HEK293 (cell line): Measurements from ENCODE around the gene IZUMO1R.
A peak's percentile ranks its signal among the peaks of the same experiment; 100 is the strongest.

Source experiments
- CTCF ChIA-PET: fragments of 350-600 bp; formaldehyde crosslinking; extraction: SDS; loops from one replicate; lab custom pipeline; 2021; ENCODE audit warnings: antibody characterized with exemption; lab: Yijun Ruan, JAX
- POLR2A ChIA-PET: fragments of 300-600 bp; formaldehyde crosslinking; extraction: SDS; loops from one replicate; lab custom pipeline; 2020; ENCODE audit warnings: antibody characterized with exemption, inconsistent platforms; lab: Yijun Ruan, JAX
- H3K27ac ChIP-seq: fragments of 200-500 bp; sonication (Bioruptor generic); 2 replicates; pipeline ENCODE4 v1.5.1; 2014; ENCODE audit warnings: low read depth, low read length, control low read depth, inconsistent platforms; ENCODE audit errors: extremely low read depth
- H3K36me3 ChIP-seq, 2 experiments: fragments of 200-500 bp in 1 of 2; sonication (Bioruptor generic) in 1 of 2; 1 replicate in 1 of 2; 2 replicates in 1 of 2; pipeline ENCODE4 v1.5.1; 2014 to 2017; ENCODE audit warnings: inconsistent platforms in 2 of 2, low read length in 2 of 2; ENCODE audit not compliant: control insufficient read depth in 2 of 2, insufficient read depth in 1 of 2
- H3K4me1 ChIP-seq: fragments of 200-500 bp; sonication (Bioruptor generic); 2 replicates; pipeline ENCODE4 v1.5.1; 2014; ENCODE audit warnings: mild to moderate bottlenecking, low read length, inconsistent platforms; ENCODE audit not compliant: control insufficient read depth, insufficient read depth
- H3K4me3 ChIP-seq: 2 replicates; pipeline ENCODE4 v1.5.1; 2011; ENCODE audit warnings: low read depth, mild to moderate bottlenecking, control low read depth, low read length, moderate library complexity
- H3K9me3 ChIP-seq: fragments of 200-500 bp; sonication (Bioruptor generic); 2 replicates; pipeline ENCODE4 v1.5.1; 2014; ENCODE audit warnings: low read depth, low read length, inconsistent platforms; ENCODE audit not compliant: control insufficient read depth, insufficient read depth
- MEIS1 ChIP-seq: sonication (generic); formaldehyde crosslinking; IDR thresholded peaks from 2 replicates; pipeline ENCODE4 v1.8.1; 2022; ENCODE audit warnings: missing genetic modification reagents, mild to moderate bottlenecking, borderline replicate concordance
- YY2 ChIP-seq: fragments of 450-650 bp; formaldehyde crosslinking; IDR thresholded peaks from 2 replicates; pipeline ENCODE4 v1.5.1; 2016; ENCODE audit warnings: missing biosample characterization, missing genetic modification characterization
- ZBTB17 ChIP-seq: fragments of 450-650 bp; formaldehyde crosslinking; IDR thresholded peaks from 2 replicates; pipeline ENCODE4 v1.5.1; 2016; ENCODE audit warnings: missing biosample characterization, missing genetic modification characterization
- ZBTB8A ChIP-seq: fragments of 450-650 bp; formaldehyde crosslinking; IDR thresholded peaks from 2 replicates; pipeline ENCODE4 v1.5.1; 2016; ENCODE audit warnings: missing biosample characterization, missing genetic modification characterization
- ZFP69B ChIP-seq: fragments of 450-650 bp; formaldehyde crosslinking; IDR thresholded peaks from 2 replicates; pipeline ENCODE4 v1.5.1; 2016; ENCODE audit warnings: missing biosample characterization, missing genetic modification characterization
- ZNF221 ChIP-seq: fragments of 450-650 bp; formaldehyde crosslinking; IDR thresholded peaks from 2 replicates; pipeline ENCODE4 v1.5.1; 2017; ENCODE audit warnings: missing biosample characterization, missing genetic modification characterization, borderline replicate concordance
- ZNF248 ChIP-seq: fragments of 450-650 bp; formaldehyde crosslinking; IDR thresholded peaks from 2 replicates; pipeline ENCODE4 v1.5.1; 2017; ENCODE audit warnings: missing biosample characterization, missing genetic modification characterization
- ZNF394 ChIP-seq: fragments of 450-650 bp; formaldehyde crosslinking; IDR thresholded peaks from 2 replicates; pipeline ENCODE4 v1.5.1; 2016; ENCODE audit warnings: missing biosample characterization, missing genetic modification characterization, mild to moderate bottlenecking, moderate library complexity, borderline replicate concordance
- ZNF416 ChIP-seq: fragments of 450-650 bp; formaldehyde crosslinking; IDR thresholded peaks from 2 replicates; pipeline ENCODE4 v1.5.1; 2016; ENCODE audit warnings: missing biosample characterization, missing genetic modification characterization
- ZNF585B ChIP-seq: fragments of 450-650 bp; formaldehyde crosslinking; IDR thresholded peaks from 2 replicates; pipeline ENCODE4 v1.5.1; 2016; ENCODE audit warnings: missing biosample characterization, missing genetic modification characterization
- ZNF654 ChIP-seq: fragments of 450-650 bp; formaldehyde crosslinking; IDR thresholded peaks from 2 replicates; pipeline ENCODE4 v1.5.1; 2016; ENCODE audit warnings: low read depth, missing biosample characterization, missing genetic modification characterization
- ZNF837 ChIP-seq: fragments of 450-650 bp; formaldehyde crosslinking; IDR thresholded peaks from 2 replicates; pipeline ENCODE4 v1.5.1; 2016; ENCODE audit warnings: missing biosample characterization, missing genetic modification characterization
- ZSCAN16 ChIP-seq: fragments of 450-650 bp; formaldehyde crosslinking; IDR thresholded peaks from 2 replicates; pipeline ENCODE4 v1.5.1; 2016; ENCODE audit warnings: missing biosample characterization, missing genetic modification characterization
- TF ChIP-seq, protein P1 (sequence below): fragments of 450-650 bp; formaldehyde crosslinking; IDR thresholded peaks from 2 replicates; pipeline ENCODE4 v1.5.1; 2017; ENCODE audit warnings: missing biosample characterization, missing genetic modification characterization
- TF ChIP-seq, protein P2 (sequence below): fragments of 450-650 bp; formaldehyde crosslinking; IDR thresholded peaks from 2 replicates; pipeline ENCODE4 v1.5.1; 2016; ENCODE audit warnings: missing biosample characterization, missing genetic modification characterization

Gene IZUMO1R

DNA sequence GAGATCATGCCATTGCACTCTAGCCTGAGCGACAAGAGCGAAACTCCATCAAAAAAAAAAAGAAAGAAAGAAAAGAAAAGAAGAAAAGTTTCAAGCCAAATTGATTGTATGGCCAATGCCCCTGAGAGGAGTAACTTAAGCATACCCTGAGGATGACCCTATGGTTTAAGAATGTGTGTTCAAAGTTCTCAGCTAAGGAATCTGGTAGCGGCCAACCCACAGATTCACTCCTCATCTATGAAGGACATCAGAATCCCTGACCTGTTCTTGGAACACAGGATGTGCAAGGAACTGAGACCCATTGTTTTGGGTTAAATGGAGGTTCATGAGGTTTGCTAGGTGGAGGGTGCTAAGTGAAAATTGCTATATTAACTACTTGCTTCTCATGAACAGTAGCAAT lies 18.1 kb downstream of the IZUMO1R start:
- ChIA-PET CTCF (interaction anchor here (0.7 kb wide), 1 partner anchor 1386 kb away, joined by 3 read pairs; no protein-coding TSS in a partner anchor), POLR2A (no interaction called here)
- Histone ChIP-seq H3K4me3 (no peak overlapping the region), H3K36me3 (no peaks in the 10 kb centered on the region), H3K4me1 (no peaks in the 10 kb centered on the region), H3K9me3 (no peaks in the 10 kb centered on the region), H3K27ac (no peak overlapping the region)
- TF ChIP-seq ZBTB8A (no peak), ZNF394 (tag by site-specific recombination) (no peak), ZSCAN16 (tag by site-specific recombination) (no peak), ZNF654 (tag by site-specific recombination) (no peak), YY2 (no peak), ZNF837 (no peak), ZNF221 (tag by site-specific recombination) (no peak)
- TF ChIP-seq, protein P1, sequence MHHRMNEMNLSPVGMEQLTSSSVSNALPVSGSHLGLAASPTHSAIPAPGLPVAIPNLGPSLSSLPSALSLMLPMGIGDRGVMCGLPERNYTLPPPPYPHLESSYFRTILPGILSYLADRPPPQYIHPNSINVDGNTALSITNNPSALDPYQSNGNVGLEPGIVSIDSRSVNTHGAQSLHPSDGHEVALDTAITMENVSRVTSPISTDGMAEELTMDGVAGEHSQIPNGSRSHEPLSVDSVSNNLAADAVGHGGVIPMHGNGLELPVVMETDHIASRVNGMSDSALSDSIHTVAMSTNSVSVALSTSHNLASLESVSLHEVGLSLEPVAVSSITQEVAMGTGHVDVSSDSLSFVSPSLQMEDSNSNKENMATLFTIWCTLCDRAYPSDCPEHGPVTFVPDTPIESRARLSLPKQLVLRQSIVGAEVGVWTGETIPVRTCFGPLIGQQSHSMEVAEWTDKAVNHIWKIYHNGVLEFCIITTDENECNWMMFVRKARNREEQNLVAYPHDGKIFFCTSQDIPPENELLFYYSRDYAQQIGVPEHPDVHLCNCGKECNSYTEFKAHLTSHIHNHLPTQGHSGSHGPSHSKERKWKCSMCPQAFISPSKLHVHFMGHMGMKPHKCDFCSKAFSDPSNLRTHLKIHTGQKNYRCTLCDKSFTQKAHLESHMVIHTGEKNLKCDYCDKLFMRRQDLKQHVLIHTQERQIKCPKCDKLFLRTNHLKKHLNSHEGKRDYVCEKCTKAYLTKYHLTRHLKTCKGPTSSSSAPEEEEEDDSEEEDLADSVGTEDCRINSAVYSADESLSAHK (tag by site-specific recombination) = no peak
- TF ChIP-seq, protein P2, sequence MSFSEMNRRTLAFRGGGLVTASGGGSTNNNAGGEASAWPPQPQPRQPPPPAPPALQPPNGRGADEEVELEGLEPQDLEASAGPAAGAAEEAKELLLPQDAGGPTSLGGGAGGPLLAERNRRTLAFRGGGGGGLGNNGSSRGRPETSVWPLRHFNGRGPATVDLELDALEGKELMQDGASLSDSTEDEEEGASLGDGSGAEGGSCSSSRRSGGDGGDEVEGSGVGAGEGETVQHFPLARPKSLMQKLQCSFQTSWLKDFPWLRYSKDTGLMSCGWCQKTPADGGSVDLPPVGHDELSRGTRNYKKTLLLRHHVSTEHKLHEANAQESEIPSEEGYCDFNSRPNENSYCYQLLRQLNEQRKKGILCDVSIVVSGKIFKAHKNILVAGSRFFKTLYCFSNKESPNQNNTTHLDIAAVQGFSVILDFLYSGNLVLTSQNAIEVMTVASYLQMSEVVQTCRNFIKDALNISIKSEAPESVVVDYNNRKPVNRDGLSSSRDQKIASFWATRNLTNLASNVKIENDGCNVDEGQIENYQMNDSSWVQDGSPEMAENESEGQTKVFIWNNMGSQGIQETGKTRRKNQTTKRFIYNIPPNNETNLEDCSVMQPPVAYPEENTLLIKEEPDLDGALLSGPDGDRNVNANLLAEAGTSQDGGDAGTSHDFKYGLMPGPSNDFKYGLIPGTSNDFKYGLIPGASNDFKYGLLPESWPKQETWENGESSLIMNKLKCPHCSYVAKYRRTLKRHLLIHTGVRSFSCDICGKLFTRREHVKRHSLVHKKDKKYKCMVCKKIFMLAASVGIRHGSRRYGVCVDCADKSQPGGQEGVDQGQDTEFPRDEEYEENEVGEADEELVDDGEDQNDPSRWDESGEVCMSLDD = no peak

DNA sequence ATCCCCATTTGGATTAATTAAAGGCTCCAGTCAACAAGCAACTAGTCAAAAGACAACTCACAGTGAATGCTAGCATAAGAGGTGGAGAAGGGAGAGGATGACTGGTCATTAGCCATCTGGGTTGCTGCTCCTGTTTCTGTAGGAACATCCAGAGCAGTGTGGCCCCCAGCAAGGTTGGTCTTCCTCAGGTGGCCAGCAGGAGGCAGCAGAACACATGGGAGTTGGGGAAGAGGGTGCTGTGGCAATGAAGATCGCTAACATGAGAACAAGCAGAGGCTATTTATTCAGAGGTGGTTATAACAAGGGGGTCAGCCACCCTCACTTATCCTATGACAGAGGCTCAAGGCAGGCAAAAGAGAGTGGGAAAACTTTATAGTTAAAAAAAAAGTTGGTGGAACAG lies 21.3 kb downstream of the IZUMO1R start:
- TF ChIP-seq ZNF585B = no peak
- TF ChIP-seq ZNF654 (tag by site-specific recombination) = peak; percentile 24; the same call in 1 of the 2 replicates
- TF ChIP-seq ZFP69B (tag by site-specific recombination) = no peak
- TF ChIP-seq MEIS1 (CRISPR knock-in tag) = no peak
- TF ChIP-seq ZBTB17 = no peak
- TF ChIP-seq, all 188 proteins: peak for 1
- Histone ChIP-seq H3K4me3 (no peak overlapping the region), H3K4me1 (no peaks in the 10 kb centered on the region), H3K27ac (no peak overlapping the region), H3K9me3 (no peaks in the 10 kb centered on the region), H3K36me3 (no peaks in the 10 kb centered on the region)
- POLR2A ChIA-PET = no interaction called here
- CTCF ChIA-PET = interaction anchor here (0.6 to 1.0 kb wide), 5 partner anchors 8 to 1016 kb away, joined by 3 to 4 read pairs (median 4); no protein-coding TSS in a partner anchor

DNA sequence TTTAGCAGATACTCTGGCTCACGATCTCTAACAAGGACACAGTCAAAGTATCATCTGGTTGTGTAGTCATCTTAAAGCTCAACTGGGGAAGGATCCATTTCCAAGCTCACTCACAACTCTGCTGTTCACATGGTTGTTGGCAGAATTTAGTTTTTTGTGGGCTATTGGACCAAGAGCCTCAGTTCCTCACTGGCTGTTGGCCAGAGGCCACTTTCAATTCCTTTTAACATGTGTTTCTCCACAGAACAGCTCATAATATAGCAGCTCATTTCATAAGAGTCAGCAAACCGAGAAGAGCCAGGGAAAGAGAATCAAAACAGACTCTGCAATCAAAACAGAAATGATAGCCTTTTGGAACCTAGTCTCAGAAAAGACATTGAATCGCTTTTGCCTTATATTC lies 22.6 kb downstream of the IZUMO1R start:
- POLR2A ChIA-PET = no interaction called here
- TF ChIP-seq ZNF248 (no peak), ZNF416 (tag by site-specific recombination) (no peak)
- TF ChIP-seq, all 188 proteins: peak for 0
- CTCF ChIA-PET = interaction anchor here (0.7 kb wide), 1 partner anchor 14 kb away, joined by 3 read pairs; no protein-coding TSS in a partner anchor
- no peak overlapping the region for H3K4me3 ChIP-seq
- H3K9me3 ChIP-seq = no peaks in the 10 kb centered on the region
- no peak overlapping the region for H3K27ac ChIP-seq
- H3K36me3 ChIP-seq = no peaks in the 10 kb centered on the region
- H3K4me1 ChIP-seq = no peaks in the 10 kb centered on the region
